Stimulated activated CD4-positive, alpha-beta T cell treated with anti-CD3 and anti-CD28 coated beads, Interleukin-4, amount 100 ng/mL, for 24 hours (primary cell): ENCODE data around the gene SPR.

ENCODE experiments used
- DNase-seq: peaks from one replicate; pipeline ENCODE4 v3.0.0-alpha.2; 2020

SPR gene

DNA sequence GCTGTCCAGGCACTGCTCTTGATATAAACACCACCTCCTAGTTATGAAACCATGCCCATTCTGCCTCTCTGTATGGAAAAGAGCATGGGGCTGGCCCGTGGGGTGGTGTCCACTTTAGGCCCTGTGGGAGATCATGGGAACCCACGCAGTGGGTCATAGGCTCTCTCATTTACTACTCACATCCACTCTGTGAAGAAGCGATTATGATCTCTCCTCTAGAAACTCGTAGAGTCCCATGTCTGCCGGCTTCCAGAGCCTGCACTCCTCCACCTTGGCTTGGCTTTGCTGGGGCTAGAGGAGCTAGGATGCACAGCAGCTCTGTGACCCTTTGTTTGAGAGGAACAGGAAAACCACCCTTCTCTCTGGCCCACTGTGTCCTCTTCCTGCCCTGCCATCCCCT lies 46.0 kb downstream of the SPR start:
- no peak for DNase-seq

DNA sequence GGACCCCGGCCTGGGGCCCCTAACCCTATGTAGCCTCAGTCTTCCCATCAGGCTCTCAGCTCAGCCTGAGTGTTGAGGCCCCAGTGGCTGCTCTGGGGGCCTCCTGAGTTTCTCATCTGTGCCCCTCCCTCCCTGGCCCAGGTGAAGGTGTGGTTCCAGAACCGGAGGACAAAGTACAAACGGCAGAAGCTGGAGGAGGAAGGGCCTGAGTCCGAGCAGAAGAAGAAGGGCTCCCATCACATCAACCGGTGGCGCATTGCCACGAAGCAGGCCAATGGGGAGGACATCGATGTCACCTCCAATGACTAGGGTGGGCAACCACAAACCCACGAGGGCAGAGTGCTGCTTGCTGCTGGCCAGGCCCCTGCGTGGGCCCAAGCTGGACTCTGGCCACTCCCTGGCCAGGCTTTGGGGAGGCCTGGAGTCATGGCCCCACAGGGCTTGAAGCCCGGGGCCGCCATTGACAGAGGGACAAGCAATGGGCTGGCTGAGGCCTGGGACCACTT lies 46.5 kb downstream of the SPR start:
- no peak for DNase-seq

DNA sequence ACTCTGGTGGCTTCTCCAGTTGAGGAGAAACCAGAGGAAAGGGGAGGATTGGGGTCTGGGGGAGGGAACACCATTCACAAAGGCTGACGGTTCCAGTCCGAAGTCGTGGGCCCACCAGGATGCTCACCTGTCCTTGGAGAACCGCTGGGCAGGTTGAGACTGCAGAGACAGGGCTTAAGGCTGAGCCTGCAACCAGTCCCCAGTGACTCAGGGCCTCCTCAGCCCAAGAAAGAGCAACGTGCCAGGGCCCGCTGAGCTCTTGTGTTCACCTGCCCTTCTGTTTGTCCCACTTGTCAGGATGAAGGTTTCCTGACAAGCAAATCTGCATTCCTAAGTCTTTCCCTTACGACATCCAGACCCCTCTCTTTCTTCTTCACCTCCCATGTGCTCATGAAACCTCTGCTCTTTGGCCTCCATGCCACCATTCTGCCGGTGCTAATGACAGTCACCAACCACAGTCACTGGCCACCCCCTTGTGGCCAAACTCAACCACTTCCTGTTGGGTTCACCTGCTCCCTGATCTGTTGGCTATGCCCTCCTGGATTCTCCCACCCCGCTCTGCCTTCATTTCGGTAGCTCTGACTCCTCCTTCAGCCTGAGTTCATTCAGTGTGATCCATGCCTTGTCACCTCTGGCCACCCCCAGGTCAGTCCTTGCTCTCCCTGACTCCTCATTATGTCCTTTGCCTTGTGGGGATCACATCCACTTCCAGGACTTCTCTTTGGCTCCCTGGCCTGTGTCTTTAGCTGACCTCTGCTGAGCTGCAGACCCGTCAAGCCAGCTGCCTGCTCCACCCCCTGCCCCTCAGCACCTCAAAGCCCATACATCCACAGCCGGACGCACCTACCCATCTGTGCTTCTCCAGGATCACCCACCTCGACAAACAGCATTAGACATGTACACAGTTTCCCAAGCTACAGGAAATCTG lies 47.7 kb downstream of the SPR start:
- no peak for DNase-seq

DNA sequence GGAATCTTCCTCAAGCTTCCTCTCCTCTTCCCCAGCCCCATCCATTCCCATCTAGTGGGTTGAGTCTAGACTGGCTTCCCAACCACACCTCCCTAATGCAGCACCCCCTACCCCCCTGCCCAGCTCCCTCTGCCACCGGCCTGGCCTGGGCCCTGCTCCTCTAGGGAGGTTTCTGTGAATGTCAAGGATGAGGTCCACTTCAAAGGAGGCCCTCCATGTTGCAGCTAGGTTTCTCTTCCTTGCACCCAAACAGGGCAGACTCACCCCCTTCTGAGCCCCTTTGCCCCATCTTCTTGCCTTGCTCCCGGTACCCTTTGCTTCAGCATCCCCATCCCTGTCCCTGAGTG lies 48.4 kb downstream of the SPR start:
- DNase-seq: no peak

DNA sequence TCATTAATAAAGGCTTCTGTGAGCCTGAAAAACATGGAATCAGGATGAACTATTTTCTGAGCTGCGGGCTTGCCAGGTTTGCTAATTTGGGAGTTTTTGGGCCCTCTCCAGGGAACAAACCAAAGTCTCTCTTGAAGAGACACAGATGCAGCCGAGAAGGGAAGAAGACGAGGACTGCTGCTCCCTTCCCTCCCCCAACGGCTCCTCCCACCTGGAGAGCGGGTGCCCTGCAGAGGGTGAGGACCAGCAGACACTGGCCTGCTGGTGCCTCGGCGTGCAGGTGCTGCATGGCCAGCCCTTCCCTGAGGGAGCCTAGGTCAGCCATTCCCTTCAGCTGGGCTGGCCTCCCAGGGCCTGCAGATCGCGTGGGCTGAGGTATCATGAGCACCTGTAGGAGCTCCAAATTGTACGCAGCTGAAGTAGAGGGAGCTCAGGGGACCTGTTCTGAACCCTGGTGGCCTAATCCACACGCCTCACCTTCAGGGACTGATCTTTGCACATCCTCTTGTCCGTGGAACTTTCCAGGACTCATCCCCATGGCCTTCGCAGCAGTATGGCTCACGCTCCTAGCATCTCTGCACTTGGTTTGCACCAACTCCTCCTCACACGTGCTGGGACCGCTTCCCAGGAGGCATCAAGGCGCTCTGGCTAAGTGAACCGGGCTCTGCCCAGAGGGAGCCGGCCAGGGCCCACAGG lies 49.6 kb downstream of the SPR start:
- no peak for DNase-seq

DNA sequence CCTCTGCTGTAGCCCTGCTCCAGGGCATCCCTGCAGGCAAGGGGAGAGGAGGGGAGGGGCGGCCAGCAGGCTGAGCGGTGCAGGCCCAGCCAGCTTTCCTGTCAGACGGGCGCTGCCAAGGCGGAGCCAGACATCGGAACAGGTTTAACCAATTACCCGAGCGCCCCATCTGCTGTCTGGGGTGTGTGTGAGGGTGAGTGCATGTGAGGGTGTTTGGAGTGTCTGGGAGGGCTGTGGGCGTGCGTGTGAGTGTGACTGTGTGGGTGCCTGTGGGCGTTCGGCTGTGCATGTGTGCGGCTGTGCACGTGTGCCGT lies 50.1 kb downstream of the SPR start:
- DNase-seq: no peak

DNA sequence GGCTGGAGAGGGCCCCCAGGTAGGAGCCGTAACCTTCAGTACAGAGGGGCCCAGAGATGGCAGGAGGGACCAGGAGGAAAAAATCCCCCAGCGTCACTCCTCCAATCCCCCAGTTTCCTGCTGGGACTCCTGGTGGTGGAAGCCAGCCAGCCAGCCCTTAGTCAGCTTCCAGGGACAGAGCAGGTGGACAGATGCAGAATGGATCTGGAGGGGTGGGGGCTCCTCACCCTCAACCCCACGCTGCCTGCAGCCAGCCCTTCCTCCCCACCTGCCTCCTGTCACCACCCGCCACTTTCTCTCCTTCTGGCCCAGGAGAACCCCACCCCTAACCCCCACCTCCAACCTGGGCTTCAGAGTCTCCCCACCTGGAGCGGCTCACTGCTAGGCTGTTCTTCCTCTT lies 51.2 kb downstream of the SPR start:
- no peak for DNase-seq

DNA sequence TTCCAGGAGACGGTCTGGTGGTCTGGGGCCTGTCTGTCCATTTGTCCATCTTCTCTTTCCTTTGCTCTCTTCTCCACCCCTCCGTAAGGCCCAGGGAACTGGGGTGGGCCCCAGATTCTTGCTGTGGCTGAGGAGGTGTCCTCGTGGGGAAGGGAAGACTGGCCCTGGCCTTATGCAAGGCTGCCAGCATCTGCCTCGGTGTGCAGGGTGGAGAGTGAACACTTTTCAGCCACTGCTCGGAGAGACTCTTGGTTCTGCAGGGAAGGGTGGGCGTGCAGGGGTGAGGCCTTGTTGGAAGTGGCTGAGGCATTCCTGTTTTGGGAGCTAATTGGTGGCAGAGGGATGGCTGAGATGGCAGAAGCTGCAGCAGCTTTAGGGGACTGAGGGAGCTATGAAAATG lies 53.2 kb downstream of the SPR start:
- DNase-seq: no peak

DNA sequence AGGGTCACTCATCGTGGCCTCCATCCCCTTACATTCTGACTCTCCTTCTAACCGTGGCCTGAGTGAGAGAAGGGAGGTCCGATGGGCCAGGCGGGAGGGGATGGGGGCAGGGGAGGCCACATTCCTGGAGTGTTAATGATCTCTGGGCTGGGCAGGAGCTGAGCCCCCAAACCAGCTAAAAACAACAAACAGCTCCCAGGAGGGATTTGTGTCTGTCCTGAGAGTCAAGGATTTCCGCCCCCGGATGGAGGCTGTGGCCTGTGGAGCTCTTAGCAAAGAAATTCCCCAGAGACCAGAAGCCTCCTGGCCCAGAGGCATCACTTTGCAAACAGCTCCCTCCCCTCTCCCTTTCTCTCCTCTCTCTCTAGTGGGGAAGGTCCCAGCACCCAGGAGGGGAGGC lies 53.6 kb downstream of the SPR start:
- DNase-seq: no peak
